Stimulated activated CD8-positive, alpha-beta memory T cell treated with anti-CD3 and anti-CD28 coated beads, Interleukin-4, amount 100 ng/mL, for 1 hour (primary cell): ENCODE results near the gene TAF1.
"Not testable (repeated sequence)": the region's sequence is repeated elsewhere in the genome, so short reads cannot be mapped to it uniquely, and the experiment has no call there.

Source experiments
- DNase-seq, 2 donors: peaks; one replicate each; pipeline ENCODE4 v3.0.0-alpha.2; 2020; ENCODE audit warnings: low read depth in 2 of 2, low spot score in 1 of 2

Gene TAF1

GRCh38 chrX:71504346-71504745 is 138.2 kb downstream of the TAF1 start:
- DNase-seq: no peak

GRCh38 chrX:71509289-71509688 is 143.1 kb downstream of the TAF1 start:
- DNase-seq: no peak

GRCh38 chrX:71510161-71510560 is 144.0 kb downstream of the TAF1 start:
- DNase-seq: no peak

- DNase-seq: not testable (repeated sequence)
Observed at GRCh38 chrX:71513731-71514130, 147.6 kb downstream of the TAF1 start.

GRCh38 chrX:71514367-71515037 is 148.3 kb downstream of the TAF1 start:
- DNase-seq: no peak

- no peak for DNase-seq
Observed at GRCh38 chrX:71515038-71515396, 148.9 kb downstream of the TAF1 start.
